Vagina (tissue), 2 donors: ENCODE results near the gene FGFR2.

Source experiments
- POLR2A ChIP-seq, 2 donors: fragments of 450-650 bp; IDR thresholded peaks; one replicate each; pipeline ENCODE4 v1.6.1; 2017; ENCODE audit warnings: antibody characterized with exemption in 2 of 2, mild to moderate bottlenecking in 2 of 2, moderate library complexity in 2 of 2
- TF ChIP-seq, protein P1 (sequence below), 3 experiments: fragments of 450-650 bp in 2 of 3; fragments of 200-600 bp in 1 of 3; sonication (generic) in 1 of 3; IDR thresholded peaks; one replicate each; pipeline ENCODE4 v1.5.1; 2017 to 2019; ENCODE audit warnings: antibody characterized with exemption in 3 of 3, mild to moderate bottlenecking in 2 of 3, moderate library complexity in 2 of 3

DNA sequence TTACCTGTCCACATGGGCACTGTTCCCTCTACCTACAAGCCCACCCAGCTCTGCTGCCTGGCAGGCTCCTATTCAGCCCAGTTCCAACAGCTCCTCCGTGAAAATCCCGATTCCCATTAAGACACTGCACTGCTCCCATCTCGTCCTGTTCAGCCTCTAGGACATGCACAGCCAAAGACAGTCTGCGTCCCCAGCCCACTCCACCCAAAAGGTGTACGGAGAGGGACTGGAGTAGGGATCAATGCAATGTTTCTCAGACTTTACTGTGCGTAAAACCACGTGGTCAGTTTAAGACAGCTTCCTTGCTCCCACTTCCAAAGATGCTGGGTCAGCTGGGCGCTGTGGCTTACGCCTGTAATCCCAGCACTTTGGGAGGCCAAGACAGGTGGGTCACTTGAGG is 19.9 kb downstream of the FGFR2 start:
- TF ChIP-seq, protein P1, sequence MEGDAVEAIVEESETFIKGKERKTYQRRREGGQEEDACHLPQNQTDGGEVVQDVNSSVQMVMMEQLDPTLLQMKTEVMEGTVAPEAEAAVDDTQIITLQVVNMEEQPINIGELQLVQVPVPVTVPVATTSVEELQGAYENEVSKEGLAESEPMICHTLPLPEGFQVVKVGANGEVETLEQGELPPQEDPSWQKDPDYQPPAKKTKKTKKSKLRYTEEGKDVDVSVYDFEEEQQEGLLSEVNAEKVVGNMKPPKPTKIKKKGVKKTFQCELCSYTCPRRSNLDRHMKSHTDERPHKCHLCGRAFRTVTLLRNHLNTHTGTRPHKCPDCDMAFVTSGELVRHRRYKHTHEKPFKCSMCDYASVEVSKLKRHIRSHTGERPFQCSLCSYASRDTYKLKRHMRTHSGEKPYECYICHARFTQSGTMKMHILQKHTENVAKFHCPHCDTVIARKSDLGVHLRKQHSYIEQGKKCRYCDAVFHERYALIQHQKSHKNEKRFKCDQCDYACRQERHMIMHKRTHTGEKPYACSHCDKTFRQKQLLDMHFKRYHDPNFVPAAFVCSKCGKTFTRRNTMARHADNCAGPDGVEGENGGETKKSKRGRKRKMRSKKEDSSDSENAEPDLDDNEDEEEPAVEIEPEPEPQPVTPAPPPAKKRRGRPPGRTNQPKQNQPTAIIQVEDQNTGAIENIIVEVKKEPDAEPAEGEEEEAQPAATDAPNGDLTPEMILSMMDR (IDR thresholded peaks at IDR 0.05) = no peak
- TF ChIP-seq POLR2A (IDR thresholded peaks at IDR 0.05) = no peak
